Ramos (cell line): ENCODE results near the gene SBNO2.

Experiments used
- in situ Hi-C: fragments of 300-500 bp; cut with MboI; formaldehyde crosslinking; loops from one replicate; pipeline ENCODE4 v1.14.3; 2022; ENCODE audit warnings: low sequenced_read_pairs; ENCODE audit not compliant: unreplicated experiment

SBNO2 gene

DNA sequence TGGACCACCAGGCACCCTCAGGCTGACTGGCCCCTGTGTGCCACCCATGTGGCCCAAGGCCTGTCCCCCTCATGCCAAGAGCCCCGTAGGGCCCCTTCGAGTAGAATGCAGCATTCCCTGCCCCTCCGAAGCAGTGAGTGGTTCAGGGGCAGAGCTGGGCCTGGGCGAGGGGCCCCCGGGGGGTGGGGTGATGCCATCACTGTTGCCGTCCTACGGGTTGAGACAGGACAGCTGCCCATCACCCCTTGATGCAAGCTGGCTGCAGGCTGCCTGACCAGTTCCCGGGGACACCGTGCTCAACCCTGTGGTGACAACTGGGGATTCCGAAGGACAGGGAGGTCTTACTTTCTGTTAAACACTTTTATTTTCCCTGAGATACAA is 4.7 kb downstream of the SBNO2 start:
- in situ Hi-C loops: no loop called here

DNA sequence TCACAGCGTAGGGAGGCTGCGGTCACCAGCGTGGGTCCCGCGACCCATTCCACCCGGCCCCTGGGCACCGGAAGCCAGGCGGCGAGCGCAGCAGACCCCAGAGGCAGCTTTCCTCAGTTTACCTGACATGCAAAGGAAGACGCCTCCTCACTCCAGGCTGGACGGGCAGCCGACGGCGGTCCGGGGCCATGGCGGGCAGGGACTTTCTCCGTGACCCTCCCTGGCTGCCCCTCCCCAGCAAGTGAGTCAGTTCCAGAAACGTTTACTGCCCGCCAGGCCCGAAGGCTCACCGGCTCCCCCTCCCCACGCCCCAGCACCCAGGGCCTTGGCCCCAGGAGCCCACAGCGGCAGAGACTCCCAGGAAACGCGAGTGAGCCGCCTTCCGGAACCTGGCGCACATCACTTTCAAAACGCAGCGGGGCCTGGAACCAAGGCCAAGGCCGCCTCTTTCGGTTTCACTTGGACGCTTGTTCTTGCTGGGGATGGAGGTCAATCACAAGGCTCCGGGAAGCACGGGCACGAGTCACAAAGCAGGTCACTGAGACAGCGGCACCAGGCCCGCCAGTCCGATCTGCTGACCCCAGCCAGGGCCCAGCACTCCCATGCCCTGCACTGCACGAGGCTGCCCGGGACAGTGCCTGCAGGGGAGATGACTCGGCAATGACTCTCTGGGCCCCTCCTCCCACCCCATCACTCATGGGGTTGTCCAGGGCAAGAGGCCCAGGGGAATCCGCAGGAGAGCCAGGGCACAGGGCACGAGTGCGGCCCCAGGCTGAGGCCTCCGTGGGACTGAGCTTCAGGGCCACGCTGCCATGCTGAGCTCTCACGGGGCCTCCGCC is 5.3 kb downstream of the SBNO2 start:
- in situ Hi-C loops: no loop called here

DNA sequence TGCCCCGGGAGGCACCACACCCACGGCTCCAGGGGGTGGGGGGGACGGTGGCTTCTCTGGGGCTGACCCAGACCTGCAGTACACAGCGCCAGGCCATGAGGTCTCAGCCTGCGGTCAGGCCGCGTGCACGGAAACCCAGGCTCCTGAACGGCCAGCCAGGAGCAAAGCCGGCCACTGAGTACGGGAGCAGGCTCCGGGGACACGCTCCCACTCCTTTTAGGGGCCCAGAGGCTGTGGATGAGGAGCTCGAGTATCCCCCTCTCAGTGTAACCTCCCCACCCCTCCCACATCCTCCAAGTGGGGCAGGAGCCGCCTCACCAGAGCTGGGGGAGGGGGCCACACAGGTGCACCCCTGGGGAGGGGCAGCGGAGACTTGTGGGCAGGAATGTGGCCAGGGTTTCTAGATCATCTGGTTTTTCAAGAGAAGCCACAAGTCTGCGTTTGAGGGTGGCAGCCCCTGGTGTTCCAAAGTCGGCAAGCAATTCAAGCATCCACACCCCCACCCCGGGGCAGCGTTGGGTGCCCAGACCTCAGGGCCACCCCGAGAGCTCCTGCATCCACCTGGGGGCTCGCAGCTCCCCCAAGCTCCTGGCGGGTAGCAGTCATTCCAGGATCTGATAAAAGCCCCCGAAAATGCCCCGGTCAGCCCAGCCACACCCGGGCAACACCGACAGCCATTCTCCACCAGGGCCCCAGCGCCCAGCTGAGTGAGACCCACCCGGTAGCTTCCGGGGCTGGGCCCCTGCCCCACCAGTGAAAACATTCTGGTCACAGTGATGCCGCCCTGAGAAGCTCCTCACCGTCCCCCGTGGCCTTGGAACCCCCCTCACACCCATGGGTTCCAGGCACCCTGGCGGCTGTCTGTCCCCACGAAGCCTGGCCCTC is 6.1 kb downstream of the SBNO2 start:
- in situ Hi-C loops: no loop called here

DNA sequence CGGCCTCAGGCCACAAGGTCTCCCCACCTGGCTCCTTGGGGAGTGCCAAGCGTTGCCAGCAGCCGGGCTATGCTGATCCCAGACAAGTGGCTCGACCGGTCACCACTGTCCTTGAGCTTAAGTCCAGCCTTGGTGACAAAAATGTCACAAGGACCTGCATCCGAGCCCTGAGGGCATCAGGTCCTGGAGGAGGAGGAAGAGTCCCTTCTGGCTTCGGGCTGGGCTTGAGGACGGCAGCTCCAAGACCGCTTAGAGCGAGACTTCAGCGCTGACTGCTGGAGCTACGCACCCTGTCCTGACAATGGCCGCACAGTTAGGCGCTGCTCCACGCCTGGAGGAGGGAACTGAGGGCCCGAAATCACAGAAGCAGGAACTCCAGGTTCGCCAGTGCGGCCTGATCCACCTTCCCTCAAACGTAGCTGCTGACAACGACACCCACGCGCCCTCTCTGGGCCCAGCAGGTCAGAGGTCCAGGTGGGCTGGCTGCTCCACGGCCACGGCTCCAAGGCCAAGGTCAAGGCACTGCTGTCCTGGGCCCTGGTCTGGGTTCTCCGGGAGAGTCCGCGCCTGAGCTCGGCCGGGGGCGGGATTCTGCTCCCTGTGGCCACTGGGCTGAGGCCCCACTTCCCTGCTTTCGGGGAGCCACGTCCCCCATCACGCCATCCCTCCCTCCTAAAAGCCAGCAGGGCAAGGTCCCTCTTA is 7.0 kb downstream of the SBNO2 start:
- in situ Hi-C loops: no loop called here

DNA sequence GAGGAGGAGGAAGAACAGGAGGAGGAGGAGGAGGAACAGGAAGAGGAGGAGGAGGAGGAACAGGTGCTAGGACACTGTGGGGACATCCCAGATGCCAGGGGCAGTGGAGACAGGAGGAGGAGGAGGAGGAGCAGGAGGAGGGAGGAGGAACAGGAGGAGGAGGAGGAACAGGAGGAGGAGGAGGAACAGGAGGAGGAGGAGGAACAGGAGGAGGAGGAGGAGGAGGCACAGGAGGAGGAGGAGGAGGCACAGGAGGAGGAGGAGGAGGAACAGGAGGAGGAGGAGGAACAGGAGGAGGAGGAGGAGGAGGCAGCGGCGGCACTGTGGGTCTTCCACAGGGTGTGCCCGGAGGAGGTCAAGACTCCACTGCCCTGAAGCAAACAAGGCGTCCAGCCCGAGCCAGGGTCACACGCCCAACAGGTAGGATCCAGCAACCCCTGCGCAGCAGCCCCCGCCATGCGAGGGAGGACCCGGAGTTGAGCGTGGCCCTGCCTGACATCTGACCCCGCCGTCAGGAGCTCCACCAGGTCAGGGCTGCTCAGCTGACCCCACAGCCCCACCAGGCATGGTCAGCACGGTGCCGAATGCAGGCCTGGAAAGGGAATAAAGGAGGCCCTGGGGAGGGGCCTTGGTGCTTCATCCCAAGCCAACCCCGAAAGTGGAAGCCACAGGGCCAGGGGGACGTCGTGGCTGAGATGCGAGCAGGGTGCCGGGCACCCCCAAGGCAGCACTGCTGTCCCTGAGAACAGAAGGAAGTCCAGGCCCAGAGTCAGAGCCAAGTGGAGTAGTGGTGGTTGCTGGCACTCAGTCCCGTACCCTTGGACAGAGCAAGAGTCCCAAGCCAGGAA is 9.2 kb downstream of the SBNO2 start:
- in situ Hi-C loops: no loop called here

DNA sequence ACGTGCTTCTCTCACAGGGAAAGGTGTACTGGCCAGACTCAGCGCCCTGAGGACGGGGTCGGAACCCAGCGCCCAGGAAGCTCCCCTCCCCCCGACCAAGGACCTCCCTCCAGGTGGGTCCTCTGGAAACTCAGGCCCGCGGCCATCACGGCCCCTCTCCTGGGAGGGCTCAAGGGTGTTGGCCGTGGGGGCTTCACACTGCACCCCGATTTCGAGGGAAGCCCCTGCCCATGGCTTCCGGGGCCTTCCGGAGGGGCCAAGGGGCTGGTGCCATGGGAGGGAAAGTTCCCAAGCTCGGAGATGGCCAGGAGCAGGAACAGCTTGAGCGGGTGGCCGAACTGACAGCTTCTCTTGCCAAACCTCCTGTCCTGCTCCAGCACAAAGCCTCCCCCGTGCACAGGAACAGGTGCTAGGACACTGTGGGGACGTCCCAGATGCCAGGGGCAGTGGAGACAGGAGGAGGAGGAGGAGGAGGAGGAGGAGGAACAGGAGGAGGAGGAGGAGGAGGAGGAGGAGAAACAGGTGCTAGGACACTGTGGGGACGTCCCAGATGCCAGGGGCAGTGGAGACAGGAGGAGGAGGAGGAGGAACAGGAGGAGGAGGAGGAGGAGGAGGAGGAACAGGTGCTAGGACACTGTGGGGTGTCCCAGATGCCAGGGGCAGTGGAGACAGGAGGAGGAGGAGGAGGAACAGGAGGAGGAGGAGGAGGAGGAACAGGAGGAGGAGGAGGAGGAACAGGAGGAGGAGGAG is 10.0 kb downstream of the SBNO2 start:
- in situ Hi-C loops: no loop called here

DNA sequence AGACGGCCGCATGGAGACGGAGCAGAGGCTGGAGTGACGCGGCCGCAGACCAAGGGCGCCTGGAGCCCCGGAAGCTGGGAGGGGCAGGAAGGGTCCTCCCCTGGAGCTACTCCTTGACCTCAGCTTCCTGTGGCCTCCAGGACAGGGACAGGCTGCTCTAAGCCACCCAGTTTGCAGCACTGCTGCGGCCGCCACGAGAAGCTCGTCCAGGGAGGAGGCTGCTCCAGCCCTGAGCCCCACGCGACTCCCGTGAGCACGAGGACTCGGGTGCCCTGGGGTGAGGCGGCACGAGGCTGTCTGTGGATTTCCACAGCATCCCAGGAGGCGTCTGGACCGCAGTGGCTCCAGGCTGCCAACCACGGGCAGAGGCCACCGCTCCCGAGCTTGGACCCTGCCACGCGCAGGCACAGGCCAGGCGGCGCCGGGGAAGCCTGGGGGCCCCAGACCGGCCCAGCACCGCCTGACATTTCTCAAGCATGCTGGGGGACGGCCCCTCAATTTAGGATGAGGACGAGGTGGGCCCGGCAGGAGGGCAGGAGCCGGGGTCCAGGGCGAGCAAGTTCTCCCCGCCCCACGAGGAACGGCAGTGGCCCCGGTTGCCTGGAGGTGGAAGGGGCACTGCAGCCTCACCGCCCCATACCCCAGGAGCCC is 10.7 kb downstream of the SBNO2 start:
- in situ Hi-C loops: no loop called here

DNA sequence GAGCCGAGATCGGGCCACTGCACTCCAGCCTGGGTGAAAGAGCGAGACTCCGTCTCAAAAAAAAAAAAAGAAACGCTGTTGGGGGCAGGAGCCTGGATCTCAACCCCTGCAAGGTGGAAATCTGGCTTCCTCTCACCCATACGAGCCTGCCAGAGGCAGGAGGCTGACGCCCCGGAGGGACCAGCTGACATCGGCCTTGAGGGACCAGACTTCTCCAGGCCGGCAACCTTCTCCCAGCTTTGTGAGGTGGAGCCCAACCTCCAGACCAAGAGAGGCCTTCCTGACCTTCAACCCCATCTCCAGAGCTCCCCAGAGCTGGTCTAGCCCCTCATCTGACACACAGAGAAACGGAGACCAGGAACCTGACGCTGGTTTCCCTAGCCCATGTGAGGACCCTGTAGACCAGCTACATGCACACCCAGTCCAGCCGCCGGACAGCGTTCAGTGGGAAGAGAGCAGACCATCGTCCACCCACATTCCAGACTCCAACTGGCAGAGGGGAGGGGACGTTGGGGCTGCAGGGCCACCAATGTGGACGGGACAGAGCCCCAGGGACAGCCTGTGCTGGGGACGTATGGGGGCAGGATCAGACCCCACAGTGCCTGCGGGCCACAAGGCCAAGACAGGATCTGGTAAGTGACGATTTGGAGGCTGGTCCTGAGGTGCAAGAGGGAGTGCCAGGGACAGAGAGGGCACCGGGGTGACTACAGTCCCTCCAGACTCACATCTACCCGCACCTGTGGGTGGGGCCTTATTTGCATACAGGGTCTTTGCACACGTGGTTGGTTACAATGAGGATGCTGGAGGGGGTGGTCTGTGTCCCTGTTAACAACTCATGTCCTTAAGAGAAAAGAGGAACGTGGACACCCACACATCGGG is 11.4 kb downstream of the SBNO2 start:
- in situ Hi-C loops: no loop called here

DNA sequence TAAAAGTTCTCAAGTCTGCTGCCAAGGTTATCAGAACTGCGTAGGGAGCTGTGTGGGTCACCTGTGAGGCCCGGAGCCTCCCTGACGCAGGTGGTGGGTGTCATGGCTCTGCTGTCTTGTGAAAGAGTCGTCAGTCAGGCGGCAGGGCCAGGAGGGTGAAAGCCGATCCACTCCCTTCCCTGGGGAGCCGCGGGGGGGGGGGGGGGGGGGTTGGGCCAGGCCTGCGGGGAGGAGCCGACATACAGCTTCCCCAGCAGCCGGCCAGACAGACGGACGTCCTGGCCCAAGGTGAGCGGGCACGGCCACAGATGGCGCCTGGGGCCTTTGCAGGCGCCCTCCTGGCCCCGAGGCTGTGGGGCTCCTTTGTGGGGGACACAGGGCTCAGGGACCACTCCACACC is 12.4 kb downstream of the SBNO2 start:
- in situ Hi-C loops: no loop called here

DNA sequence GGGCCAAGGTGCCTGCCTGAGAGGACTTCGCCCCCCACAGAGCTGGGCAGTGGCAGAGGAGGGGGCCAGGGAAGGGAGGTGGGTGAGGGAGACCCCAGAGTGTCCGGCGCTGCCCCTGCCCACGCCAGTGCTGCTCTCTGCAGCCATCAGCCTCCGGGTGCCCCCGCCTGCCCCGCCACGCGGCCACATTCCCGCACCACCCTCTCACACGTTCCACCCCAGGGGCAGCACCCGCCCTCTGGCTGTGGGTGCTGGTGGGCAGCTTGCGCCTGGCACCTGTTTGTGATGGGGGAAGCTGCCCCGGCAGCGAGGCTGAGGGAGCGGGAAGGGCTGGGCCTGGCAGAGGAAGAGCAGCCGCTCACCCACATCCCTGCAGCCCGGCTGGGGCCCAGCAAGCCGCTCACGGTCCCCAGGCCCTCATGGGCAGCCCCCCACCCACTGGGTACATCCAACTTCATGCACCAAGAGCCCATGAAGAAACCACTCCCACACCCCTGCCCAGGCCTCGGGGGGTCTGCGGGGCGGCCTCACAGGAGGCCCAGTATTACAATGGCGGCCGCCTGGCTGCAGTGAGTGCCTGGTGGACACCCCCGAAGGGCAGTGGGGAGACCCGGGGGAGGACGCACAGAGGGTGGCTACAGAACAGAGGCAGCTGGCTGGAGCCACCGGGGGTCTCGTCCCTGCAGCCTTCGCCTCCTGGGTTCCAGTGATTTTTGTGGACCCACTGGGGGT is 14.0 kb downstream of the SBNO2 start:
- in situ Hi-C loops: no loop called here

DNA sequence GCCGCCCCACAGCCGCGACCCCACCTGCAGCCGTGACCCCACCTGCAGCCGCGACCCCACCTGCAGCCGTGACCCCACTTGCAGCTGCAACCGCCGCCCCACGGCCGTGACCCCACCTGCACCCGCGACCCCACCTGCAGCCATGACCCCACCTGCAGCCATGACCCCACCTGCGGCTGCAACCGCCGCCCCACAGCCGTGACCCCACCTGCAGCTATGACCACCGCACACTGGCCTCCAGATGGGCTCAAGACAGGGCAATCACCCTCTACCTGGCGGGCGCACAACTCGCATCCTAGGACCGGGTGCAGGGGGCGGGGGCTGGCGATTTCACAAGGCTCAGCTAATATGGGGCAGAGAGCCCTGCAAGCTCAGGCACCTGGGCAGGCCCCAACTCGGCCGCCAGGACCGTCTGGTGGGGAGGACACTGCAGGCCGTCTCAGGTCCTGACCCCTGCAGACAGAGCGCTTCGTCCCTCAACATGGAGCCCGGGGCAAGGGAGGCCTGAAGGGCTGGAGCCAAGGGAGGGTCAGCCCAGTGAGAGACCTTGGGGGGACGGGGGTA is 15.1 kb downstream of the SBNO2 start:
- in situ Hi-C loops: no loop called here

DNA sequence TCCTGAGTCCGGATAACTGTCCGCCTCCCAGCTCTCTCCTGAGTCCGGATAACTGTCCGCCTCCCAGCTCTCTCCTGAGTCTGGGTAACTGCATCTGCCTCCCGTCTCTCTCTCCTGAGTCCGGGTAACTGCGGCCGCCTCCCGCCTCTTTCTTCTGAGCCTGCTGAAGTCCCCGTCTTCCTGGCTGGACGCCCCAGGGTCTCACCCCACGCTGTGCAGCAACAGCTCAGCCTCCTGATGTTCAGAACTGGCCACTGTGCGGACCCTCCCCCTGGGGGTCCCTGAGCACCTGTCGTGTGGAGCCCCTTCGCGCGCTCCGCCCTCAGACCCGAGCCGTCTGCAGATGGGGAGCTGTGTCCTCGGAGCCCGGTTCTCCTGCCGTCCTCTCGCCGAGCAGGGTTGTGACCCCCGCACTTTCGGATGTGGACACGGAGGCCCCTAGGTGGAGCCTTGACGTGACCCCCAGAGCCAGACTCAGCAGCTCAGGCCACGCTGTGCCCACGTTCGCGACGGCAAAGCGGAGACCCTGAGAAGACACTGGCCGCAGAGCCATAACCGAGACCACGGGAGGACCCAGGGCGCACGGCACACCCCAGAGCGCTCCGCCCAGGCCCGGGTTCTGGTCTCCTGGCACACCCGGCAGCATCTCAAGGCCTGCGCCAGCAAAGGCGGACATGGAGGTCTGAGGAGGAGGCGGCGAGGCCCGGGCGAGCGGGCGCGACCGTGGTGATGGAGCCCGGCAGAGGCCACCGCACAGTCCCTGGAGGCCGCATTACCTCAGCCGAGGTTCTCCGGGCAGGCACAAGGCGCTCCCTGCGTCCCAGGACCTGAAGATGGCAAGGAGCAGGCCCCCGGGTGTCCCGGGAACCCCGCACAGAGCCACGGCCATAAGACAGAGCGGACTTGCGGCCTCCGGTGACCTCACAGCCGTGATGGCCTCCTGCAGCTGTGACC is 15.9 kb downstream of the SBNO2 start:
- in situ Hi-C loops: no loop called here

DNA sequence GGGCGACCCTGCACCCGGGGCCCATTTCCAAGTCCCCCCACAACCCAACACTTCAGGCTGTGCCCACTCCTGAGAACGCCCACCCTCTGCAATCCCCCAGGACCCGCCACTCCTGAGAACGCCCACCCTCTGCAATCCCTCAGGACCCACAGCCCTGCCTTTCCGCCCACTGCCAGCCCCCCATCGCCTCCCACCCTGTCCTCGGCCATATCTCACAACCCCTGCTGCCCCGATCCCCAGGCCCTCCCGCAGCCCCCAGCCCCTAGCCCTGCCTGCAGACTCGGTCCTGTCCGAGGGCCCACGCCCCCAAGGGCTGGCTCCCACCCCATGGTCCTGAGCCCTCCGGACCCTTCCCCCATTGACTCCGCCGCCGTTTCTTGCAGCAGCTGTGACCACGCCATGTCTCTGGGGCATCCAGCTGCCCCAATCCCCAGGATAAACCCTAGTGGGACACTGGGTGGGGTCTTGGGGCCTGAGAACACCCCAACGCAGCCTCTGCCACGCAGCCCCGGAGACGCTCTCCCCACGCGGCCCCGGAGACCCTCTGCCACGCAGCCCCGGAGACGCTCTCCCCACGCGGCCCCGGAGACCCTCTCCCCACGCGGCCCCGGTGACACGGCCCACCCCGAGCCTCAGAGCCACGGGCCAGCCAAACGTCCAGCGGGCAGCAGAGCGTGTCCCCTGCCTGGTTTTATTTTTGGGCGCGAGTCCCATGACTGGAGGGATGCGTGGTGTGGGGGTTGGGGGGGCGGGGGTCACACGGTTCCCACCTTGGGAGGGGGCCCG is 17.0 kb downstream of the SBNO2 start:
- in situ Hi-C loops: no loop called here

DNA sequence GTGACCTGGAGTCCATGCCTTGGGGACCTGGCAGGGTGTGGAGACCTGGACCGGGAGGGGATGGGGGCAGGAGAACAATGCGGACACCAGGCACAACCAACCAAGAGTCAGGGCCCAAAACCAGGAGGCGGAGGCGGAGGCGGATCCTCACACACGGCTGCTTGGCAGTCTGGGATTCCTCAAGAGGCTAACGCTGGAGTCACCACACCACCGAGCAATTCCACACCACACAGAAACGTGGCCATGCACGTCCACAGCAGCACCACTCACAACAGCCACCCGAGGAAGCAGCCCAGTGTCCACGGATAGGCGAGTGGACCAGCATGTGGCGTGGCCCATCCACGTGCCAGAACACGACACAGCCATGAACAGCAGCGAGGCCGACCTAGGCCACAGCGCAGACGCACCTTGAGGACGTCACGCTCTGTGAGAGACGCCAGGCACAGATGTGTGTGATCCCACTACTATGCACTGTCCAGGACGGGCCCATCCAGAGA is 17.7 kb downstream of the SBNO2 start:
- in situ Hi-C loops: no loop called here
